ENCODE measurements around the gene PAPPA.

PAPPA gene

DNA sequence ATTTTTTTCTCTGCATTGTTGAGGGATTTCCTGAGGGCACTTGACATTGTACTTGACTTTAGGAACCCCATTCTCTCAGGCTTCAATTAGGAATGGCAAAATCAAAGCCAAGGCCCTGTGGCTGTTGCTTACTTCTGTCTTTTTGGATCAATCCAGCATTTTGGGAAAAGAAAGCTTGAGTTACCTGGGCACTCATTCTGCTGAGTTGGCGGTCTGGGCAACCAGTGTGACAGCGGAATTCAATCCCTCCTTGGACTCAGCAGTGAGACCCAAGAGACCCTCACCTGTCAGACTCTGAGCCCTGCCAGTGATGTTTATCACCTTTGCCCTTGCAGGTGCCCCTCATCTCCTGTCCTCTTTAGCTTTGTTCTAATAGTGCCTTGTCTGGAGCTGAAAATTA lies 225.3 kb downstream of the PAPPA start:
- no peak overlapping the region for H3K27ac ChIP-seq (ENCODE audit: low read depth, low read length)
- H3K36me3 ChIP-seq (ENCODE audit: insufficient read depth, low read length) = peaks cover 35% of the 10 kb centered on the region
- H3K4me1 ChIP-seq (ENCODE audit: control insufficient read depth, insufficient read depth, low read length, unreplicated experiment) = peaks cover 28% of the 10 kb centered on the region
- H3K79me2 ChIP-seq (ENCODE audit: control insufficient read depth, insufficient read depth, low read length, unreplicated experiment) = no peaks in the 10 kb centered on the region
- H3K4me3 ChIP-seq (ENCODE audit: low read depth, low read length) = no peak overlapping the region
- H2AFZ ChIP-seq (ENCODE audit: low read length, unreplicated experiment) = no peak overlapping the region
- no peaks in the 10 kb centered on the region for H3K27me3 ChIP-seq (ENCODE audit: insufficient read depth, low read length)

DNA sequence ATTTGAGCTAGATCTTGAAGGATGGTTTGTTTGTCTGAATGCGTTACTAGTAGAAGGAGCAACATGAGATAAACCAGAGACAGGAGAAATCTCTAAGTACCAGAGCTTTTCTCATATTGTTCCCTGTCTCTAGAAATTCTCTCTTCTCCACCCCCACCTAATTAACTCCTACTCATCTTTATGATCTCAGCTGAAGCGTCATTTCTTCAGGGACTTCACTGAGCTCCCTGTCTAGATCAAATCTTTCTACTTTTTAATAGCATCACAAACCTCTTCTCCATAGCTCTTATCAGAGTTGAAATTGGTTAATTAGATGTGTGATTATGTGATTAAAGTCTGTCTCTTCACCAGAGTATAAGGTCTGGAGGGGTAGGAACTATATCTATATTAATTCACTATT lies 226.2 kb downstream of the PAPPA start:
- H3K27ac ChIP-seq (ENCODE audit: low read depth, low read length) = no peak overlapping the region
- H3K27me3 ChIP-seq (ENCODE audit: insufficient read depth, low read length) = no peaks in the 10 kb centered on the region
- H2AFZ ChIP-seq (ENCODE audit: low read length, unreplicated experiment) = no peak overlapping the region
- H3K79me2 ChIP-seq (ENCODE audit: control insufficient read depth, insufficient read depth, low read length, unreplicated experiment) = no peaks in the 10 kb centered on the region
- peaks cover 32% of the 10 kb centered on the region for H3K36me3 ChIP-seq (ENCODE audit: insufficient read depth, low read length)
- peaks cover 28% of the 10 kb centered on the region for H3K4me1 ChIP-seq (ENCODE audit: control insufficient read depth, insufficient read depth, low read length, unreplicated experiment)
- H3K4me3 ChIP-seq (ENCODE audit: low read depth, low read length) = no peak overlapping the region

DNA sequence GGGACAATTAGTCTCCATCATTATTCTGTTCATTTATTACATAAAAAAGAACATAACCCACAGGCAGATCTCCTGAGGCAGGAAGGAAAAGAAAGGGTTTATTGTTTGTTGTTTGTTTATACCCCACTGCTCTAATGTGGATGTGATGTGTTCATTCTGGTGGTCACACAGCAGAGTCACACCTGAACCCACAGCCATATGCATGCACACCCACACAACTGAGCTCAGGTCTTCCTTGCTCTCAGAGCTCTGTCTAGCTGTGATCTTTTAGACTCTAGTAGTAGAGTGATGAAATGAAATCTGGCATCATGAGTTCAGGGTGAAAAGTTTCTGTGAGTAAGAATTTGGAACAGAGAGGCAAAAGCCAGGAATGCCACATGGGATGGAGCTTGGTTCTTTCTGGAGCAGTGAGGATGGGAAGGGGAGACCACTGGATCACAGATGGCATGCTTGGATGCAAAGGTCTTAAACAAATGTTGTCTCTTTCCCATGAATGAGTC lies 227.0 kb downstream of the PAPPA start:
- Histone ChIP-seq H3K4me1 (ENCODE audit: control insufficient read depth, insufficient read depth, low read length, unreplicated experiment) (peaks cover 28% of the 10 kb centered on the region), H3K79me2 (ENCODE audit: control insufficient read depth, insufficient read depth, low read length, unreplicated experiment) (no peaks in the 10 kb centered on the region), H3K36me3 (ENCODE audit: insufficient read depth, low read length) (peaks cover 30% of the 10 kb centered on the region), H3K4me3 (ENCODE audit: low read depth, low read length) (no peak overlapping the region), H2AFZ (ENCODE audit: low read length, unreplicated experiment) (no peak overlapping the region), H3K27ac (ENCODE audit: low read depth, low read length) (no peak overlapping the region), H3K27me3 (ENCODE audit: insufficient read depth, low read length) (no peaks in the 10 kb centered on the region)

DNA sequence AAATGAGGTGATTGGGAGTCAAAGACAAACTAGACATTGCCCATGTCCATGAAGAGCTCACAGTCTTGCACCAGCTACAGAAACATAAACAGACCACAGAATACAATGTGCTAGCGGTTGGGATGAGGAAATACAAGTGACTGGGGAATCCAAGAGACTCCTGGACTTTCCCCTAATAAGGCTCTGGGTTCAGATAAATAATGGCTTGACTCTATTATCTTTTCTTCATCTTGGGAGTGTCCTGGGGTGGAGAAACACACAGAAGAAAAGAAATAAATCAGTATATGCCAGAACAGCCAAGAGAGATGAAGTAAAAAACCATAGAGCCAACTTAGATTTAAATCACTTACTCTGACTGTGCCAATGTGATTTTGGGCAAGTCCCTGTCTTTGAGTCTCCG lies 227.8 kb downstream of the PAPPA start:
- Histone ChIP-seq H3K27me3 (ENCODE audit: insufficient read depth, low read length) (no peaks in the 10 kb centered on the region), H2AFZ (ENCODE audit: low read length, unreplicated experiment) (no peak overlapping the region), H3K27ac (ENCODE audit: low read depth, low read length) (peak overlapping the region; percentile 26; the same call in 1 of the 2 replicates), H3K4me1 (ENCODE audit: control insufficient read depth, insufficient read depth, low read length, unreplicated experiment) (peaks cover 27% of the 10 kb centered on the region), H3K36me3 (ENCODE audit: insufficient read depth, low read length) (peaks cover 30% of the 10 kb centered on the region), H3K4me3 (ENCODE audit: low read depth, low read length) (no peak overlapping the region), H3K79me2 (ENCODE audit: control insufficient read depth, insufficient read depth, low read length, unreplicated experiment) (no peaks in the 10 kb centered on the region)

DNA sequence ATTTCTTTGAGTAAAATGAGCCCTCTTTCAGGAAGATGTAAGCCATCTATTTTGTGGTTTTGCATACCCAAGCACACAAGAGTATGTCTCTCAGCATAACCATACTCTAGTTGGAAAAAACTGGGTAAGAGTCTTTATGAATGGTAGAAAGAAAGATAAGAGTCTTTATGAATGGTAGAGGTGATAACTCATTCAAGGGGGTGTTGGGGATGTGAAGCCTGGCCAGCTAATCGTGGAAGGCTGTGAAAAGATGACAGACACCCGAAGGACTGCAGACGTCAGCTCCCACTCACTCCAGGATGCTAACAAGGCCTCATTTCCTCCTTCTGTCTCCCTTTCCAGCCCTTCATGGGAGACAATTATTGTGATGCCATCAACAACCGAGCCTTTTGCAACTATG lies 228.5 kb downstream of the PAPPA start:
- Histone ChIP-seq H3K27ac (ENCODE audit: low read depth, low read length) (no peak overlapping the region), H3K4me3 (ENCODE audit: low read depth, low read length) (no peak overlapping the region), H3K4me1 (ENCODE audit: control insufficient read depth, insufficient read depth, low read length, unreplicated experiment) (peaks cover 20% of the 10 kb centered on the region), H2AFZ (ENCODE audit: low read length, unreplicated experiment) (no peak overlapping the region), H3K79me2 (ENCODE audit: control insufficient read depth, insufficient read depth, low read length, unreplicated experiment) (no peaks in the 10 kb centered on the region), H3K27me3 (ENCODE audit: insufficient read depth, low read length) (no peaks in the 10 kb centered on the region), H3K36me3 (ENCODE audit: insufficient read depth, low read length) (peaks cover 30% of the 10 kb centered on the region)

DNA sequence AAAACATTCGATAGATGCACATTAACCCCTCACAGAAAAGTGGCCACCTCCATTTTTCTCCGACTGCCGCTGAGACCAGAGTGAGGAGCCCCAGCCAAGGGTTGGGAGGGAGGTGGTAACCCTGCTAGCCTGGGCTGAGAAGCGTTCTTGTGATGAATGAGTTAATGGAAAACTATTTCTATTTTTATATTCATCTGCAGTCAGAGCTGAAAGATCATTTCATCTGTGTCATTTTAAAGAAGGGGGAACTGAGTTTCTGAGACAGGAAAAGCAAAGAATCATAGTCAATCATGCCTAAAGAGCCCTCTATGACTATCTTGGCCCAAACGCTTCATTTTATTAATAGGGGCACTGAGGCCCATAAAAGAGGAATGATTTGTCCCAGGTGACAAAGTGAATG lies 229.5 kb downstream of the PAPPA start:
- Histone ChIP-seq H3K27me3 (ENCODE audit: insufficient read depth, low read length) (no peaks in the 10 kb centered on the region), H3K27ac (ENCODE audit: low read depth, low read length) (no peak overlapping the region), H3K36me3 (ENCODE audit: insufficient read depth, low read length) (peaks cover 25% of the 10 kb centered on the region), H3K79me2 (ENCODE audit: control insufficient read depth, insufficient read depth, low read length, unreplicated experiment) (no peaks in the 10 kb centered on the region), H2AFZ (ENCODE audit: low read length, unreplicated experiment) (no peak overlapping the region), H3K4me1 (ENCODE audit: control insufficient read depth, insufficient read depth, low read length, unreplicated experiment) (peaks cover 9% of the 10 kb centered on the region), H3K4me3 (ENCODE audit: low read depth, low read length) (no peak overlapping the region)

DNA sequence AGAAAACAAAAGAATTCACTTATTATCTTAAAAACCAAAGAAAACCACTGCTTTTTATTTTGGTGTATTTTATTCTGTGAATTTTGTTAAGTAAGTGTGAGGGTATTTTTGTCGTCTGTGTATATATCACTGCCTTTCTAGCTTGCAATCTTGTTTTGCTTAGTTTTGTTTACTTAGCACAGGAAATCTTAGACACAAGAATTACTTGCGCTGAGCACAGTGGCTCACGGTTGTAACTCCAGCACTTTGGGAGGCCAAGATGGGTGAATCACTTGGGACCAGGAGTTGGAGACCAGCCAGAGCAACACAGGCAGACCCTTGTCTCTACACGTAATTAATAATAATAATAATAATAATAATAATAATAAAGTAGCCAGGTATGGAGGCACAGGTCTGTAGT lies 230.3 kb downstream of the PAPPA start:
- Histone ChIP-seq H3K4me1 (ENCODE audit: control insufficient read depth, insufficient read depth, low read length, unreplicated experiment) (peaks cover 9% of the 10 kb centered on the region), H3K27ac (ENCODE audit: low read depth, low read length) (no peak overlapping the region), H3K79me2 (ENCODE audit: control insufficient read depth, insufficient read depth, low read length, unreplicated experiment) (no peaks in the 10 kb centered on the region), H3K27me3 (ENCODE audit: insufficient read depth, low read length) (no peaks in the 10 kb centered on the region), H3K36me3 (ENCODE audit: insufficient read depth, low read length) (peaks cover 18% of the 10 kb centered on the region), H3K4me3 (ENCODE audit: low read depth, low read length) (no peak overlapping the region), H2AFZ (ENCODE audit: low read length, unreplicated experiment) (no peak overlapping the region)

DNA sequence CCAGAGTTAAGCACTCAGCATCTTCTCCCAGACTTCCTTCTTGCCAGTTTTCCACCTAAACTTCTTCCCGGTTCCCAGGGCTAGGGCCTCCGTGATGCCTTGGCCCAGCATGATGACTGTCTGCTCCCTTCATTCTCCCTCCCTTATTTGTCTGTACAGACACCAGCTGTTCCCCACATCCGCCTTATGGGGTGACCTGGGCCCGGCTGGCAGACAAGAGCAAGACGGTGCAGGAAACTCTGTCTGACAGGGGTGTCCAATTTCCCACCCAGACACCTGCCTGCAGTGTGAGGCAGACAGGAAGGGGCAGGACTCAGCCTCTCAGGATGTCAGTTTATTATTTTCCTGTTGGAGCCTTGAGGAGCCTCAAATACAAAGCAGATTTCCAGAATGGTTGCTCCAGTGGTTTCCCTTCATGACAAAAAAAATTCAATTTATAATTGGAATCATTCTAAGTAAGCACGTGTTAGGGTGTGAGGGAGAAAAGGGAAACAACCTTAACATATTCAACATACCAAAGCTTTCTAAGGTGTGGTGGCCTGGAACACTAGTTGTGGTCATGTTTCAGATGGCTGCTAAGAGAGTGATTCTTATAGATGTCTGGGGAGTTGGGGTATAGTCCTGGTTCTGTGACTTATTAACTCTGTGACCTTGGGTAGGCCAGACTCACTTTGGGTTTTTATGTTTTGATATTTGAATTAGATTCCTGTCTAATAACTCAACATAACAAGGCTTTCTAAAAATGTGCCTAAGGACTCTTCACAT lies 234.5 kb downstream of the PAPPA start:
- Histone ChIP-seq H3K36me3 (ENCODE audit: insufficient read depth, low read length) (peaks cover 4% of the 10 kb centered on the region), H2AFZ (ENCODE audit: low read length, unreplicated experiment) (no peak overlapping the region), H3K27me3 (ENCODE audit: insufficient read depth, low read length) (no peaks in the 10 kb centered on the region), H3K4me1 (ENCODE audit: control insufficient read depth, insufficient read depth, low read length, unreplicated experiment) (no peaks in the 10 kb centered on the region), H3K27ac (ENCODE audit: low read depth, low read length) (no peak overlapping the region), H3K79me2 (ENCODE audit: control insufficient read depth, insufficient read depth, low read length, unreplicated experiment) (no peaks in the 10 kb centered on the region), H3K4me3 (ENCODE audit: low read depth, low read length) (no peak overlapping the region)

DNA sequence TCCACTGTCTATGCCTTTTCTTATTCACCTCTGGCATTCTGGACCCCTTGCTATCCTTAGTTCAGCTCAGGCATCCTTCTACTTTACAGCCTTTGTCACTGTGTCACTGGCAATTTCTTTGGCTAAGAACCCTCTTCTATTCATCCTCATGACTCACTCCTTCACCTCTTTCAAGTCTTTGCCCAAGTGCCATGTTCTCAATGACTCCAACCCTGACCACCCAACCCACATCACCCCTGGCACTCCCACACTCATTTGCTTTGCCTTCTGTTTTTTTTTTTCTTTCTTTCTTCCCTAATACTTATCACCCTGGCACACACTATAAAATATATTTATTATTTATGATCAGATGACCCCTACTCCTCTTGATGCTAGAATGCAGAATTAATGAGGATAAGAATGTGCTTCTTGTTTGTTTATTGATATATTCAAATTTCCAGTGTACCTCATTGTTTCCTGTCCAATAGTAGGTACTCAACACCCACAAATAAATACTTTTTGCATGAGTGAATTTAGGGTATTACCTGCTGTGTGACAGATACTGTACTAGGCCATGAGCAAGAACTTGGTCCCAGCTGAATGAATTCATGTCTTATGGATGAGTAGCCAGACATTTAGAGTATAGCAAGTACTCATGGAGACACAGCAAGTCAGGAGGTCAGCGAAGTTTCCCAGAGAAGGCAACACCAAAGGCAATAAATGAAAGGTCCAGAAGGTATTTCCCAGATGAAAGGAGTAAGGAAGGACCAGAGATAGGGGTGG lies 236.1 kb downstream of the PAPPA start:
- Histone ChIP-seq H3K4me3 (ENCODE audit: low read depth, low read length) (no peak overlapping the region), H2AFZ (ENCODE audit: low read length, unreplicated experiment) (no peak overlapping the region), H3K4me1 (ENCODE audit: control insufficient read depth, insufficient read depth, low read length, unreplicated experiment) (no peaks in the 10 kb centered on the region), H3K36me3 (ENCODE audit: insufficient read depth, low read length) (peaks cover 3% of the 10 kb centered on the region), H3K27me3 (ENCODE audit: insufficient read depth, low read length) (no peaks in the 10 kb centered on the region), H3K79me2 (ENCODE audit: control insufficient read depth, insufficient read depth, low read length, unreplicated experiment) (no peaks in the 10 kb centered on the region), H3K27ac (ENCODE audit: low read depth, low read length) (no peak overlapping the region)

DNA sequence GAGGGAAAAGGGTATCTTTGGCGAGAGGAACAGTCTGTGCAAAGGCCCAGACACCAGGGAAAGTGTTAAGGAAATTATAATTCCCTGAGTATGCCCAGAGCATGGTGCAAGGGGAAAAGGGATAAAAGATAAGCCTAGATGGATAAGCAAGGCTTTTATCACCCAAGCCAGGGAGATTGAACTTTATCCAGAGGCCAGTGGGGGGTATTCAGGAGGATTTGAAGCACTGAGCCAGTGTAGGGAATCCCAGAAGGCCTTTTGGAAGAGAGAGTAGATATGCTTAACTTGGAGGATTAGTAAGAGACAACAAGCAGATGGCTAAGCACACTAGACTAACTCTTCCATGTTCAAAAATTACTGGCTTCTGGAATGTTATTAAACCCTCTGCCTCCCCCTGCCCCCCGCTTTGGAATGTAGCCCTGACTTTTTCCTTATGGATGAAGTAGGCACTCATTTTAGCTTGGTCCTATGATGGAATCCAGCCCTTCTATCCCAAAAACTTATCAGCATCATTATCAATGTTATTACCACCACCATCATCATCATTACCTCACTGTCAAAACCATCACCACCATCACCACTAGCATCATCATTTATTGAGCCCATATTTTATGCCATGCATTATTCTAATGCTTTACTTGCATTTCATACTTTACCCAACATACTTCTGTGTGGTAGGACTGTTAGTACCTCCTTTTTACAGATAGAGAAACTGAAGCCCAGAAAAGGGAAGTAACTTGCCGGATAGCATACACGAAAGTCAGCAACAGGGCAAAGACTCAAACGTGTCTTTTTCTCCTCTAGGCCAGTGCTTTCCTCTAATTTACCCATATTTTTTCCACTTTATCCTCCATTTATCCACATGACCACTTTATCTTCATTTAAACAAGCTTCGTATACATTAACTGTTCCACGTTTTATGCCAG lies 237.0 kb downstream of the PAPPA start:
- Histone ChIP-seq H3K4me1 (ENCODE audit: control insufficient read depth, insufficient read depth, low read length, unreplicated experiment) (no peaks in the 10 kb centered on the region), H3K27me3 (ENCODE audit: insufficient read depth, low read length) (no peaks in the 10 kb centered on the region), H3K4me3 (ENCODE audit: low read depth, low read length) (no peak overlapping the region), H2AFZ (ENCODE audit: low read length, unreplicated experiment) (no peak overlapping the region), H3K36me3 (ENCODE audit: insufficient read depth, low read length) (peaks cover 3% of the 10 kb centered on the region), H3K27ac (ENCODE audit: low read depth, low read length) (no peak overlapping the region), H3K79me2 (ENCODE audit: control insufficient read depth, insufficient read depth, low read length, unreplicated experiment) (no peaks in the 10 kb centered on the region)

Measured in ACC112 (cell line).